ENCODE results near the gene SOS1. TPM values are rescaled to one million over a fixed set of nuclear protein-coding genes. Genes with fewer than 3 reads are reported as not detected.
A peak's percentile ranks its signal among the peaks of the same experiment; 100 is the strongest.

Gene SOS1
- total and polyA plus RNA-seq, 2 donors (not counting 1 experiment from before 2014, with no cell fraction given): 18.2 to 58.1 TPM

GRCh38 chr2:39135690-39136259, 14.9 kb upstream of the SOS1 start:
- Histone ChIP-seq H3K9ac (ENCODE audit: low read length) (no peak overlapping the region), H3K4me1 (ENCODE audit: control insufficient read depth in 2 of 2, insufficient read depth in 2 of 2, low read length in 2 of 2) (peaks cover 20 to 21% of the 10 kb centered on the region in 2 donors), H4K20me1 (ENCODE audit: control insufficient read depth, insufficient read depth, low read length, poor library complexity, severe bottlenecking) (no peaks in the 10 kb centered on the region), H3K27ac (ENCODE audit: low read length in 2 of 2) (no peak overlapping the region), H3K36me3 (replicated peaks in 1 of 2; ENCODE audit: control extremely low read depth in 1 of 2, control insufficient read depth in 1 of 2, extremely low read depth in 1 of 2, insufficient read depth in 2 of 2, low read length in 1 of 2) (no peaks in the 10 kb centered on the region), H3K27me3 (replicated peaks in 1 of 4; ENCODE audit: control extremely low read depth in 1 of 4, control insufficient read depth in 3 of 4, insufficient read depth in 4 of 4, low read length in 3 of 4) (no peaks in the 10 kb centered on the region), H3K79me2 (ENCODE audit: control insufficient read depth, insufficient read depth, low read length) (peaks cover 3% of the 10 kb centered on the region), H3K4me3 (ENCODE audit: control extremely low read depth in 1 of 5, extremely low read depth in 1 of 5, insufficient read depth in 1 of 5, low read depth in 2 of 5, low read length in 4 of 5) (no peak overlapping the region), H3K9me3 (ENCODE audit: control extremely low read depth in 1 of 3, control insufficient read depth in 2 of 3, insufficient read depth in 1 of 3, low read length in 2 of 3) (no peaks in the 10 kb centered on the region), H3K4me2 (replicated peaks; ENCODE audit: low read depth, low read length, poor library complexity, severe bottlenecking) (peak overlapping the region; percentile 14), H2AFZ (ENCODE audit: insufficient read depth, low read depth, low read length, poor library complexity, severe bottlenecking) (no peak overlapping the region)
- H3K4me1 Mint-ChIP-seq: peaks cover 29% of the 10 kb centered on the region
- ATAC-seq (ENCODE audit: low read depth): no peak
- 62% methylated on average over 2 of the region's 5 CpGs for whole genome bisulfite sequencing (ENCODE audit: insufficient coverage)
- ChIA-PET POLR2A (no interaction called here), CTCF (interaction anchor here (1.2 kb wide), 1 partner anchor 12 kb away, joined by 4 read pairs; no protein-coding TSS in a partner anchor)
- H3K27me3 Mint-ChIP-seq: no peaks in the 10 kb centered on the region
- no peaks in the 10 kb centered on the region for H3K9me3 Mint-ChIP-seq (ENCODE audit: insufficient read depth)
- intact Hi-C loops (cut with micrococcal nuclease): no loop called here
- no peak for TF ChIP-seq EZH2 (IDR thresholded peaks at IDR 0.05; ENCODE audit: borderline replicate concordance, insufficient read depth, low read depth, low read length, poor library complexity, severe bottlenecking)
- TF ChIP-seq, protein P1, sequence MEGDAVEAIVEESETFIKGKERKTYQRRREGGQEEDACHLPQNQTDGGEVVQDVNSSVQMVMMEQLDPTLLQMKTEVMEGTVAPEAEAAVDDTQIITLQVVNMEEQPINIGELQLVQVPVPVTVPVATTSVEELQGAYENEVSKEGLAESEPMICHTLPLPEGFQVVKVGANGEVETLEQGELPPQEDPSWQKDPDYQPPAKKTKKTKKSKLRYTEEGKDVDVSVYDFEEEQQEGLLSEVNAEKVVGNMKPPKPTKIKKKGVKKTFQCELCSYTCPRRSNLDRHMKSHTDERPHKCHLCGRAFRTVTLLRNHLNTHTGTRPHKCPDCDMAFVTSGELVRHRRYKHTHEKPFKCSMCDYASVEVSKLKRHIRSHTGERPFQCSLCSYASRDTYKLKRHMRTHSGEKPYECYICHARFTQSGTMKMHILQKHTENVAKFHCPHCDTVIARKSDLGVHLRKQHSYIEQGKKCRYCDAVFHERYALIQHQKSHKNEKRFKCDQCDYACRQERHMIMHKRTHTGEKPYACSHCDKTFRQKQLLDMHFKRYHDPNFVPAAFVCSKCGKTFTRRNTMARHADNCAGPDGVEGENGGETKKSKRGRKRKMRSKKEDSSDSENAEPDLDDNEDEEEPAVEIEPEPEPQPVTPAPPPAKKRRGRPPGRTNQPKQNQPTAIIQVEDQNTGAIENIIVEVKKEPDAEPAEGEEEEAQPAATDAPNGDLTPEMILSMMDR (IDR thresholded peaks at IDR 0.05): no peak
- no peak for DNase-seq
- H3K4me3 Mint-ChIP-seq: no peak overlapping the region
- H3K27ac Mint-ChIP-seq: peak overlapping the region; percentile 41

GRCh38 chr2:39133215-39133851, 12.5 kb upstream of the SOS1 start:
- Histone ChIP-seq H3K4me2 (replicated peaks; ENCODE audit: low read depth, low read length, poor library complexity, severe bottlenecking) (no peak overlapping the region), H4K20me1 (ENCODE audit: control insufficient read depth, insufficient read depth, low read length, poor library complexity, severe bottlenecking) (no peaks in the 10 kb centered on the region), H3K36me3 (replicated peaks in 1 of 2; ENCODE audit: control extremely low read depth in 1 of 2, control insufficient read depth in 1 of 2, extremely low read depth in 1 of 2, insufficient read depth in 2 of 2, low read length in 1 of 2) (no peaks in the 10 kb centered on the region), H3K4me1 (ENCODE audit: control insufficient read depth in 2 of 2, insufficient read depth in 2 of 2, low read length in 2 of 2) (peaks cover 31 to 35% of the 10 kb centered on the region in 2 donors), H3K79me2 (ENCODE audit: control insufficient read depth, insufficient read depth, low read length) (peaks cover 3% of the 10 kb centered on the region), H3K9me3 (ENCODE audit: control extremely low read depth in 1 of 3, control insufficient read depth in 2 of 3, insufficient read depth in 1 of 3, low read length in 2 of 3) (no peaks in the 10 kb centered on the region), H2AFZ (ENCODE audit: insufficient read depth, low read depth, low read length, poor library complexity, severe bottlenecking) (no peak overlapping the region), H3K27ac (ENCODE audit: low read length in 2 of 2) (no peak overlapping the region), H3K4me3 (ENCODE audit: control extremely low read depth in 1 of 5, extremely low read depth in 1 of 5, insufficient read depth in 1 of 5, low read depth in 2 of 5, low read length in 4 of 5) (no peak overlapping the region), H3K9ac (ENCODE audit: low read length) (no peak overlapping the region), H3K27me3 (replicated peaks in 1 of 4; ENCODE audit: control extremely low read depth in 1 of 4, control insufficient read depth in 3 of 4, insufficient read depth in 4 of 4, low read length in 3 of 4) (no peaks in the 10 kb centered on the region)
- 57% methylated on average over 2 of the region's 3 CpGs for WGBS (ENCODE audit: insufficient coverage)
- CTCF ChIA-PET: interaction anchor here (0.8 to 2.9 kb wide), 4 partner anchors 9 to 96 kb away, joined by 3 to 9 read pairs (median 7); no protein-coding TSS in a partner anchor
- Mint-ChIP-seq H3K27me3 (no peaks in the 10 kb centered on the region), H3K27ac (no peak overlapping the region), H3K9me3 (ENCODE audit: insufficient read depth) (no peaks in the 10 kb centered on the region), H3K4me1 (peaks cover 31% of the 10 kb centered on the region), H3K4me3 (no peak overlapping the region)
- ATAC-seq (ENCODE audit: low read depth) (no peak), DNase-seq (no peak)
- intact Hi-C loops (cut with micrococcal nuclease): no loop called here
- POLR2A ChIA-PET: interaction anchor here (0.6 to 0.7 kb wide), 2 partner anchors 12 to 296 kb away, joined by 6 to 8 read pairs; no protein-coding TSS in a partner anchor
- TF ChIP-seq, protein P1 (IDR thresholded peaks at IDR 0.05): no peak
- TF ChIP-seq EZH2 (IDR thresholded peaks at IDR 0.05; ENCODE audit: borderline replicate concordance, insufficient read depth, low read depth, low read length, poor library complexity, severe bottlenecking): no peak

Data from B cell (primary cell).